Glutamatergic neuron (in vitro differentiated cells): Measurements from ENCODE around the gene ATF6. TPM values are rescaled to one million over a fixed set of nuclear protein-coding genes. Genes with fewer than 3 reads are reported as not detected.

ENCODE experiments used
- DNase-seq: peaks from one replicate; pipeline ENCODE4 v3.0.0; 2022
- H3K27ac Mint-ChIP-seq: one replicate; pipeline ENCODE4 v1.8.0; 2020; ENCODE audit warnings: mild to moderate bottlenecking, mixed read lengths, inconsistent platforms; ENCODE audit not compliant: unreplicated experiment
- H3K27me3 Mint-ChIP-seq: one replicate; pipeline ENCODE4 v1.8.0; 2020; ENCODE audit warnings: mild to moderate bottlenecking, moderate library complexity, mixed read lengths, inconsistent platforms; ENCODE audit not compliant: unreplicated experiment
- H3K36me3 Mint-ChIP-seq: one replicate; pipeline ENCODE4 v1.8.0; 2020; ENCODE audit warnings: mild to moderate bottlenecking, mixed read lengths, inconsistent platforms; ENCODE audit not compliant: unreplicated experiment
- H3K4me1 Mint-ChIP-seq: one replicate; pipeline ENCODE4 v1.8.0; 2020; ENCODE audit warnings: mild to moderate bottlenecking, low read depth, mixed read lengths, inconsistent platforms; ENCODE audit not compliant: unreplicated experiment
- H3K4me3 Mint-ChIP-seq: one replicate; pipeline ENCODE4 v1.8.0; 2020; ENCODE audit warnings: mild to moderate bottlenecking, mixed read lengths, inconsistent platforms; ENCODE audit not compliant: unreplicated experiment
- H3K9me3 Mint-ChIP-seq: one replicate; pipeline ENCODE4 v1.8.0; 2020; ENCODE audit warnings: mild to moderate bottlenecking, moderate library complexity, mixed read lengths, inconsistent platforms; ENCODE audit not compliant: unreplicated experiment
- CTCF ChIP-seq: fragments of 200-600 bp; sonication (generic); IDR thresholded peaks from one replicate; pipeline ENCODE4 v1.5.0; 2021; ENCODE audit not compliant: partially characterized antibody, unreplicated experiment
- total RNA-seq: library from RNA; stranded (reverse); fragmentation: NEBNext Ultra II Directional; extraction: Animal tissue kit (Norgen Biotek cat#: 25700); gene quantifications from one replicate; pipeline ENCODE4 v1.2.1, GENCODE V29; 2021; ENCODE audit not compliant: unreplicated experiment

ATF6 gene
- total RNA-seq, 1 donor from 2014 or later, result 29.3 TPM

DNA sequence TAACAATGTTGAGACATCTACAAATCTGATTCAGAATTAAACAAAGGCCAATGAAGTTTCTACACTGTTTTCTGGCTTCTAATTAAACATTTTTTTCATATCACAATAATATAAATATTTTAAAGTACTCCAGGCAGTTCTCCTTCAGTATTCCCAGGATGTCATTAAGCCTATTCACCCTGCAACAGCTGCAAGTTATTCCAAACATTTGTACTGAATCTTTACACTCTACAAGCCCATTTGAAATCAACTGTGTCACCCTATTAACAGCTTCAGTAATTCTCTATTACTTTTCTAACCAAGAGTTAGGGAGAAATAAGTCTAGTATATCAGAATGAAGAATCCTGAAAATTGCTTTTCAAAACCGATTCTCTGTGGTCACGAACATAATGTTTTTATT, 133.0 kb downstream of the ATF6 start:
- Mint-ChIP-seq H3K36me3 (no peaks in the 10 kb centered on the region), H3K4me3 (no peak overlapping the region), H3K27me3 (no peaks in the 10 kb centered on the region), H3K9me3 (no peaks in the 10 kb centered on the region), H3K27ac (no peak overlapping the region), H3K4me1 (peaks cover 4% of the 10 kb centered on the region)
- DNase-seq, result no peak
- TF ChIP-seq CTCF, result no peak

GRCh38 chr1:161900160-161900559, 134.0 kb downstream of the ATF6 start:
- no peak for DNase-seq
- Mint-ChIP-seq H3K4me1 (peaks cover 4% of the 10 kb centered on the region), H3K4me3 (no peak overlapping the region), H3K27ac (no peak overlapping the region), H3K9me3 (no peaks in the 10 kb centered on the region), H3K36me3 (no peaks in the 10 kb centered on the region), H3K27me3 (no peaks in the 10 kb centered on the region)
- no peak for TF ChIP-seq CTCF

GRCh38 chr1:161902182-161902581, 136.1 kb downstream of the ATF6 start:
- Mint-ChIP-seq H3K27me3 (no peaks in the 10 kb centered on the region), H3K4me1 (peaks cover 4% of the 10 kb centered on the region), H3K36me3 (no peaks in the 10 kb centered on the region), H3K27ac (no peak overlapping the region), H3K9me3 (no peaks in the 10 kb centered on the region), H3K4me3 (no peak overlapping the region)
- no peak for TF ChIP-seq CTCF
- no peak for DNase-seq

- no peaks in the 10 kb centered on the region for H3K9me3 Mint-ChIP-seq
- H3K4me1 Mint-ChIP-seq, result peaks cover 2% of the 10 kb centered on the region
- no peak for DNase-seq
- peak; percentile 70 for TF ChIP-seq CTCF
- H3K27me3 Mint-ChIP-seq, result peaks cover 2% of the 10 kb centered on the region
- no peaks in the 10 kb centered on the region for H3K36me3 Mint-ChIP-seq
- H3K27ac Mint-ChIP-seq, result no peak overlapping the region
- no peak overlapping the region for H3K4me3 Mint-ChIP-seq
Measured at GRCh38 chr1:161905269-161905884, 139.3 kb downstream of the ATF6 start.

GRCh38 chr1:161907265-161907664, 141.1 kb downstream of the ATF6 start:
- H3K9me3 Mint-ChIP-seq, result no peaks in the 10 kb centered on the region
- no peaks in the 10 kb centered on the region for H3K36me3 Mint-ChIP-seq
- H3K27ac Mint-ChIP-seq, result no peak overlapping the region
- peaks cover 2% of the 10 kb centered on the region for H3K27me3 Mint-ChIP-seq
- TF ChIP-seq CTCF, result no peak
- DNase-seq, result no peak
- no peak overlapping the region for H3K4me3 Mint-ChIP-seq
- peaks cover 2% of the 10 kb centered on the region for H3K4me1 Mint-ChIP-seq
